ENCODE measurements around the gene SGMS1. TPM values are rescaled to one million over a fixed set of nuclear protein-coding genes. Genes with fewer than 3 reads are reported as not detected.

The SGMS1 gene
- total RNA-seq, 1 experiment from 2014 or later = 20.4 TPM

GRCh38 chr10:50554995-50555568 is 68.7 kb downstream of the SGMS1 start:
- TF ChIP-seq CTCF (conservative IDR thresholded peaks at IDR 0.05) = peak; percentile 45; the same call in 2 of the 3 replicates
- no peak overlapping the region for H3K27ac ChIP-seq (ENCODE audit: insufficient read length, low read depth, low read length)
- no peaks in the 10 kb centered on the region for H3K9me3 Mint-ChIP-seq

More at GRCh38 chr10:50554995-50555568, 68.7 kb downstream of the SGMS1 start:
- no CpG with 5 or more reads among the region's 3 CpGs for WGBS (ENCODE audit: extremely low coverage, insufficient read length, low lambda C conversion rate)
- DNase-seq = peak; percentile 54
- Histone ChIP-seq H4K8ac (replicated peaks; ENCODE audit: insufficient read length, low read depth, low read length) (no peak overlapping the region), H3K14ac (ENCODE audit: insufficient read depth, low read length) (no peak overlapping the region), H3K18ac (ENCODE audit: insufficient read length, low read depth, low read length) (no peak overlapping the region), H3K79me2 (ENCODE audit: insufficient read depth, low read length) (peaks cover 3% of the 10 kb centered on the region; the same call in 1 of the 2 replicates), H2BK12ac (ENCODE audit: insufficient read length, low read depth, low read length) (no peak overlapping the region), H3K56ac (ENCODE audit: insufficient read length, low read depth, low read length) (no peak overlapping the region), H3K4me2 (ENCODE audit: insufficient read depth, insufficient read length, low read length) (no peak overlapping the region), H3K23ac (ENCODE audit: insufficient read length, low read depth, low read length) (no peak overlapping the region), H3K79me1 (ENCODE audit: insufficient read depth, low read depth, low read length, poor library complexity, severe bottlenecking) (no peaks in the 10 kb centered on the region), H4K20me1 (ENCODE audit: control insufficient read depth, insufficient read depth, insufficient read length) (no peaks in the 10 kb centered on the region), H3K4ac (ENCODE audit: low read depth, low read length) (no peak overlapping the region), H3K23me2 (ENCODE audit: insufficient read length, low read depth, low read length, poor library complexity, severe bottlenecking) (no peaks in the 10 kb centered on the region), H2BK5ac (ENCODE audit: insufficient read length, low read length) (no peak overlapping the region), H2BK15ac (ENCODE audit: low read depth, low read length) (no peak overlapping the region), H2AFZ (ENCODE audit: low read length) (no peak overlapping the region), H3K27me3 (ENCODE audit: insufficient read depth, low read length) (no peaks in the 10 kb centered on the region), H3K9me3 (ENCODE audit: control insufficient read depth, low read depth, low read length) (no peaks in the 10 kb centered on the region), H2BK120ac (ENCODE audit: low read depth, low read length, poor library complexity, severe bottlenecking) (no peak overlapping the region), H3K4me1 (ENCODE audit: insufficient read depth, low read length) (peaks cover 9% of the 10 kb centered on the region; the same call in 1 of the 2 replicates), H4K5ac (ENCODE audit: insufficient read length, low read depth, low read length) (no peak overlapping the region), H2BK20ac (ENCODE audit: low read depth, low read length, poor library complexity, severe bottlenecking) (no peak overlapping the region), H4K91ac (ENCODE audit: insufficient read length, low read depth, low read length) (no peak overlapping the region), H3K9ac (ENCODE audit: extremely low read depth, insufficient read length, low read length) (no peak overlapping the region), H3T11ph (ENCODE audit: low read length) (no peak overlapping the region), H2AK5ac (ENCODE audit: insufficient read length, low read length) (no peak overlapping the region)
- Mint-ChIP-seq H3K36me3 (ENCODE audit: insufficient read depth in 1 of 3, low read depth in 3 of 3) (no peaks in the 10 kb centered on the region), H3K27ac (peak overlapping the region in 1 of 3 experiments; percentile 19; a peak in 1 of 7 replicates), H3K4me3 (no peak overlapping the region), H3K27me3 (ENCODE audit: low read depth) (no peaks in the 10 kb centered on the region), H3K4me1 (peaks cover 32 to 54% of the 10 kb centered on the region in 2 experiments)
